BE2C (cell line): ENCODE data around the gene EN2.

Experiments
- DNase-seq: peaks from one replicate; pipeline ENCODE4 v3.0.0-alpha.2; 2020
- H3K27me3 ChIP-seq: fragments of 250-450 bp; sonication (Bioruptor Pico); 2 replicates; pipeline ENCODE4 v1.5.1; 2020; ENCODE audit warnings: mild to moderate bottlenecking
- H3K36me3 ChIP-seq: fragments of 250-450 bp; sonication (Bioruptor Pico); 2 replicates; pipeline ENCODE4 v1.5.1; 2020; ENCODE audit warnings: mild to moderate bottlenecking
- H3K4me1 ChIP-seq: fragments of 250-450 bp; sonication (Bioruptor Pico); 2 replicates; pipeline ENCODE4 v1.5.1; 2020
- H3K4me3 ChIP-seq: 2 replicates; pipeline ENCODE4 v1.5.1; 2011; ENCODE audit warnings: low read depth, low read length
- H3K9me3 ChIP-seq: fragments of 250-450 bp; sonication (Bioruptor Pico); 2 replicates; pipeline ENCODE4 v1.5.1; 2020
- TF ChIP-seq, protein P1 (sequence below): IDR thresholded peaks from 2 replicates; pipeline ENCODE4 v1.5.1; 2012; ENCODE audit warnings: mild to moderate bottlenecking, low read depth, low read length

EN2 gene

DNA sequence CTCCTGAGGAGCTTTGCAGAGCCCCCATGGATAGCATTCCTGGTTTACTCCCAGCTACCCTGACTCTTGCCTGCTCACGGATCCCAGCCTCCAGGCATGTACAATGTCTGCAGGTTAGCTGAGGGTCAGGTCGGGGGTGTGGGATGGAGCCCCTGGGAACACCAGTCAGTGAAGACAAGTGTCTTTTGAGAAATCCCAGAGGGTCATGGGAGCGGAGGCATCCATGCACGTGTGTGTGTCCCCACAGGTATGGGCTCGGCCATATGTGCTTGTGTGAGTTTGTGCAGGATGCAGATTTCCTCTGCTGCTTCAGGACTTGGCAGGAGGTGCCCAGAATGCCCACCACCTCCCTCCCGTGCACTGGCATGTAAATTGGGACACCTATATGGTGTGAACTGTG, 28.3 kb upstream of the EN2 start:
- TF ChIP-seq, protein P1, sequence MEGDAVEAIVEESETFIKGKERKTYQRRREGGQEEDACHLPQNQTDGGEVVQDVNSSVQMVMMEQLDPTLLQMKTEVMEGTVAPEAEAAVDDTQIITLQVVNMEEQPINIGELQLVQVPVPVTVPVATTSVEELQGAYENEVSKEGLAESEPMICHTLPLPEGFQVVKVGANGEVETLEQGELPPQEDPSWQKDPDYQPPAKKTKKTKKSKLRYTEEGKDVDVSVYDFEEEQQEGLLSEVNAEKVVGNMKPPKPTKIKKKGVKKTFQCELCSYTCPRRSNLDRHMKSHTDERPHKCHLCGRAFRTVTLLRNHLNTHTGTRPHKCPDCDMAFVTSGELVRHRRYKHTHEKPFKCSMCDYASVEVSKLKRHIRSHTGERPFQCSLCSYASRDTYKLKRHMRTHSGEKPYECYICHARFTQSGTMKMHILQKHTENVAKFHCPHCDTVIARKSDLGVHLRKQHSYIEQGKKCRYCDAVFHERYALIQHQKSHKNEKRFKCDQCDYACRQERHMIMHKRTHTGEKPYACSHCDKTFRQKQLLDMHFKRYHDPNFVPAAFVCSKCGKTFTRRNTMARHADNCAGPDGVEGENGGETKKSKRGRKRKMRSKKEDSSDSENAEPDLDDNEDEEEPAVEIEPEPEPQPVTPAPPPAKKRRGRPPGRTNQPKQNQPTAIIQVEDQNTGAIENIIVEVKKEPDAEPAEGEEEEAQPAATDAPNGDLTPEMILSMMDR = no peak
- H3K27me3 ChIP-seq = peaks cover 82% of the 10 kb centered on the region
- DNase-seq = no peak

DNA sequence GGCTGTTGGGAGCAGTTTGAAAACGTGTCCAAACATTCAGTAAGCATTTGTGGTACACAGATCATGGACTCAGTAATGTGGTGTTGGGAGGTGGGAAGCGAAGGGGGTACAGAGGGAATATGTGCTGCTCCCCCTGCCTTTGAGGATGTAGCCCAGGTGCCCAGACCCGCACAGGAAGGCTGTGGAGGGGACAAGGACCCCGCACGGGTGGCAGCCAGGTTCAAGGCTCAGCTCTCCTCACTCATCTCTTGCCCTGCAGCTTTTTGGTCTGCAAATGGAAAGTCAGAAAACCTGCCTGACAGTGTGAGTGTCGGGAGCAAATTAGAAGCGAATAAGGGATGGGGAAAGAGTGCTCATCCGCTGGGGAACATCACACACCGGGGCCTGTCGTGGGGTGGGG, 27.3 kb upstream of the EN2 start:
- no peaks in the 10 kb centered on the region for H3K36me3 ChIP-seq
- no peaks in the 10 kb centered on the region for H3K4me1 ChIP-seq
- TF ChIP-seq, protein P1 = no peak
- no peak for DNase-seq
- no peak overlapping the region for H3K4me3 ChIP-seq
- H3K9me3 ChIP-seq = no peaks in the 10 kb centered on the region
- peaks cover 77% of the 10 kb centered on the region for H3K27me3 ChIP-seq

More for the DNA sequence above, 28.3 kb upstream of the EN2 start:
- Histone ChIP-seq H3K9me3 (no peaks in the 10 kb centered on the region), H3K4me1 (no peaks in the 10 kb centered on the region), H3K4me3 (no peak overlapping the region), H3K36me3 (no peaks in the 10 kb centered on the region)

DNA sequence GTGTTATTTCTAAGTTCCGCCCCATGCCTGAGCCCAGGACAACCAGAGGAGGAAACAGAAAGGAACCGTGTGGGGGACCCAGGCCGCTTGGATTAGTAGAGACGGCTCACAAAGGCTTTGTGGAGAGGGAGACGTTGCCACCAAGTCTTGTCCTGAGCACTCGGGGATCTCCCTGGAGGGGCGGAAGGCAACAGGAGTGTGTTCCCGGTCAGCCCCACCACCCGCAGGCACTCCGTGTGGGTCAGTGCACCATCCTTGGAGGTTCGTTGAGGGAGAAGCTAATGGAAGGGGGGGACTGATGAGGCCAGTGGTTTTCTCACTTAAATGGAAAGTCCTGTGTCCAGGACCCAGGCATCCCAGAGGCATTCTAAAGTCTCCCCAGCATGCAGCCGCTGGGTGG, 26.7 kb upstream of the EN2 start:
- H3K4me3 ChIP-seq = no peak overlapping the region
- H3K27me3 ChIP-seq = peaks cover 73% of the 10 kb centered on the region
- H3K9me3 ChIP-seq = no peaks in the 10 kb centered on the region
- H3K4me1 ChIP-seq = no peaks in the 10 kb centered on the region
- no peaks in the 10 kb centered on the region for H3K36me3 ChIP-seq
- no peak for DNase-seq
- TF ChIP-seq, protein P1 = no peak

DNA sequence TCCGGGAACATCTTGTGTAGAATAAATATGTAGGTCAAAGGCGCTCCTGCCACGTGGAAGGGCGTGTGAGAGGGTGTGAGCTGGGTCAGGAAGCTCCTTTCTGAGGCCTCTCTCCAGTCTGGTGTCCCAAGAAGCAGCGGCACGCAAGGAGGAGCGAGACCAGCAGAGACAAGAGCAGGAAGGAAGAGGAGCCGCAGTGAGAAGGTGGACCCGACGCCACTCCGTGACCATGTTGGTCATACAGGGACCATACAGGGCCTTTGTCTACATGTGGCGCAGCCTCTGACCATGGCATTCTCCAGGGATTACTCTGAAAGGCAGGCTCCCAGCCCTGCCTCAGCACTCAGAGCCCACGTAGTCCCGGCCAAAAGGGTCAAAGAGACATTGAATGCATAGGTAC, 26.2 kb upstream of the EN2 start:
- TF ChIP-seq, protein P1 = no peak
- DNase-seq = no peak
- no peaks in the 10 kb centered on the region for H3K9me3 ChIP-seq
- peaks cover 73% of the 10 kb centered on the region for H3K27me3 ChIP-seq
- no peak overlapping the region for H3K4me3 ChIP-seq
- no peaks in the 10 kb centered on the region for H3K4me1 ChIP-seq
- H3K36me3 ChIP-seq = no peaks in the 10 kb centered on the region

DNA sequence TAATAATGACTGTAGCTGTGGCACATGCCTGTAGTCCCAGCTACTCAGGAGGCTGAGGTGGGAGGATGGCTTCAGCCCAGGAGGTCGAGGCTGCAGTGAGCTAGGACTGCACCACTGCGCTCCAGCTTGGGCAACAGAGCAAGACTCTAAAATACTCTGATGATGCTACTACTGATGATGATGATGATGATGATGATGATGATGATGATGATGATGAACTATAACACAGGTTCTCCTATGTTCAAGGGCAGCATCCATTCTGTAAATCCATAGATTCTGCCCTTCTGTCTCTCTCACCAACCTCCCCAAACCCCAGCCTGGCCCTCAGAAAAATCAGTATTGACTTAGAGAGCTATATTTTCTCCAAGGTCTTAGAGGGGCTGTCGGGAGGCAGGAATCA, 22.8 kb upstream of the EN2 start:
- no peaks in the 10 kb centered on the region for H3K4me1 ChIP-seq
- no peak for DNase-seq
- no peak overlapping the region for H3K4me3 ChIP-seq
- H3K27me3 ChIP-seq = peaks cover 74% of the 10 kb centered on the region
- TF ChIP-seq, protein P1 = no peak
- no peaks in the 10 kb centered on the region for H3K36me3 ChIP-seq
- H3K9me3 ChIP-seq = no peaks in the 10 kb centered on the region

DNA sequence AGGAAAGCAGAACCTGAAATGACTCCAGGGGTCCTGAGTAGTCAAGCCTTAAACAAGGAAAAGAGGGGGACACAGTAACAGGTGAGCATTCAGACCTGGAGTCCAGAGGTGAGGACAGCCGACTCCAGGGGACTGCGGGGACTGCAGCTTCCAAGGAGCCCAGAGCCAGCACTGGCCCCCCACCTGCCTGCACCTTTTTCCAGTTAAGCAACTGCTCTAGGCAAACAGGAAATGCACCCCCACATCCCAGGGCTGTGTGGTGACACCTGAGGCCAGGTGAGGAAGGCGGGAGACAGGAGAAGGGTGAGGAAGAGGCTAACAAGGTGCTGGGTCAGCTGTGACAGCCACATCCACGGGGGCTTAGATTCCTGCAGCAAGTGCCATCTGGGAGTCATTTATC, 20.1 kb upstream of the EN2 start:
- TF ChIP-seq, protein P1 = no peak
- H3K27me3 ChIP-seq = peaks cover 74% of the 10 kb centered on the region
- DNase-seq = no peak

More for the DNA sequence above, 20.1 kb upstream of the EN2 start:
- no peaks in the 10 kb centered on the region for H3K9me3 ChIP-seq
- no peaks in the 10 kb centered on the region for H3K4me1 ChIP-seq
- no peak overlapping the region for H3K4me3 ChIP-seq
- H3K36me3 ChIP-seq = no peaks in the 10 kb centered on the region
